Karpas-422 (cell line): Measurements from ENCODE around the gene RMI1. TPM values are rescaled to one million over a fixed set of nuclear protein-coding genes. Genes with fewer than 3 reads are reported as not detected.
"Not testable (repeated sequence)": the region's sequence is repeated elsewhere in the genome, so short reads cannot be mapped to it uniquely, and the experiment has no call there.

Source experiments
- DNase-seq: peaks from one replicate; pipeline ENCODE4 v3.0.0-alpha.2; 2015
- H2AFZ ChIP-seq: fragments of 200-600 bp; sonication (generic); 2 replicates; pipeline ENCODE4 v1.6.1; 2014; ENCODE audit warnings: antibody characterized with exemption, low read length, mixed read lengths
- H3K27ac ChIP-seq: fragments of 200-600 bp; sonication (generic); 2 replicates; pipeline ENCODE4 v1.5.1; 2014; ENCODE audit warnings: mild to moderate bottlenecking, low read length, moderate library complexity
- H3K27me3 ChIP-seq: fragments of 200-600 bp; sonication (generic); 2 replicates; pipeline ENCODE4 v1.6.1; 2014; ENCODE audit warnings: low read length, mixed read lengths
- H3K36me3 ChIP-seq: fragments of 200-600 bp; sonication (generic); 2 replicates; pipeline ENCODE4 v1.6.1; 2014; ENCODE audit warnings: low read length, mixed read lengths; ENCODE audit not compliant: insufficient read depth
- H3K4me1 ChIP-seq: fragments of 200-600 bp; sonication (generic); 2 replicates; pipeline ENCODE4 v1.6.1; 2014; ENCODE audit warnings: mild to moderate bottlenecking, low read length, mixed read lengths
- H3K4me2 ChIP-seq: fragments of 200-600 bp; sonication (generic); 2 replicates; pipeline ENCODE4 v1.6.1; 2014; ENCODE audit warnings: low read length, low read depth, mild to moderate bottlenecking; ENCODE audit not compliant: poor library complexity, severe bottlenecking
- H3K4me3 ChIP-seq: fragments of 200-600 bp; sonication (generic); 2 replicates; pipeline ENCODE4 v1.5.1; 2014; ENCODE audit warnings: mild to moderate bottlenecking, antibody characterized with exemption, low read length, mixed read lengths
- H3K79me2 ChIP-seq: fragments of 200-600 bp; sonication (generic); 2 replicates; pipeline ENCODE4 v1.6.1; 2014; ENCODE audit warnings: mild to moderate bottlenecking, low read length, mixed read lengths
- H3K9ac ChIP-seq: fragments of 200-600 bp; sonication (generic); 2 replicates; pipeline ENCODE4 v1.6.0; 2014; ENCODE audit warnings: low read length
- H3K9me2 ChIP-seq: fragments of 200-600 bp; sonication (generic), shearing (Covaris generic); replicated peaks from 2 replicates; pipeline ENCODE4 v1.6.0; 2014; ENCODE audit warnings: mild to moderate bottlenecking, low read length, moderate library complexity; ENCODE audit not compliant: insufficient read depth
- H3K9me3 ChIP-seq: fragments of 300-700, 200-600 bp; sonication (generic); 2 replicates; pipeline ENCODE4 v1.6.1; 2014; ENCODE audit warnings: low read length, mixed read lengths
- H4K20me1 ChIP-seq: fragments of 200-600 bp; sonication (generic); 2 replicates; pipeline ENCODE4 v1.6.1; 2014; ENCODE audit warnings: mild to moderate bottlenecking, antibody characterized with exemption, low read length, low read depth; ENCODE audit not compliant: insufficient read depth
- total RNA-seq: library from RNA; depleted of rRNA; stranded (reverse); fragments of >200 nt; shearing (Covaris generic); gene quantifications from 2 replicates; pipeline ENCODE4 v1.2.3, GENCODE V29; 2014; ENCODE audit warnings: low replicate concordance

RMI1 gene
- total RNA-seq, 1 experiment from 2014 or later = 14.9 TPM

- H3K9me3 ChIP-seq = no peaks in the 10 kb centered on the region
- H3K4me3 ChIP-seq = no peak overlapping the region
- no peak overlapping the region for H3K4me2 ChIP-seq
- no peak overlapping the region for H2AFZ ChIP-seq
- no peaks in the 10 kb centered on the region for H3K9me2 ChIP-seq
- DNase-seq = peak; percentile 92
- peaks cover 11% of the 10 kb centered on the region; the same call in 1 of the 2 replicates for H3K36me3 ChIP-seq
- H4K20me1 ChIP-seq = no peaks in the 10 kb centered on the region
- no peak overlapping the region for H3K9ac ChIP-seq
- H3K27me3 ChIP-seq = no peaks in the 10 kb centered on the region
- no peaks in the 10 kb centered on the region for H3K79me2 ChIP-seq
- H3K27ac ChIP-seq = no peak overlapping the region
- no peaks in the 10 kb centered on the region for H3K4me1 ChIP-seq
These were observed 42.6 kb upstream of the RMI1 start for GRCh38 chr9:83937861-83938455.

- Histone ChIP-seq H3K4me3 (no peak overlapping the region), H3K4me1 (no peaks in the 10 kb centered on the region), H3K9me2 (no peaks in the 10 kb centered on the region), H3K4me2 (no peak overlapping the region), H3K9ac (no peak overlapping the region), H3K9me3 (no peaks in the 10 kb centered on the region), H3K27ac (no peak overlapping the region), H3K36me3 (peaks cover 20% of the 10 kb centered on the region), H3K79me2 (no peaks in the 10 kb centered on the region), H2AFZ (no peak overlapping the region), H3K27me3 (no peaks in the 10 kb centered on the region), H4K20me1 (no peaks in the 10 kb centered on the region)
- DNase-seq = no peak
These were observed 39.9 kb upstream of the RMI1 start for GRCh38 chr9:83940590-83941303.

- not testable (repeated sequence) for H3K9me2 ChIP-seq, H3K4me1 ChIP-seq
These were observed 32.5 kb upstream of the RMI1 start for GRCh38 chr9:83948096-83948495.

GRCh38 chr9:83956086-83956435 lies 24.5 kb upstream of the RMI1 start:
- H3K79me2 ChIP-seq = peaks cover 13% of the 10 kb centered on the region
- no peaks in the 10 kb centered on the region for H4K20me1 ChIP-seq
- H3K9me3 ChIP-seq = no peaks in the 10 kb centered on the region
- H3K4me1 ChIP-seq = peaks cover 18% of the 10 kb centered on the region
- peak overlapping the region; percentile 84 for H3K4me2 ChIP-seq
- H3K9ac ChIP-seq = peak overlapping the region; percentile 93
- H3K27ac ChIP-seq = peak overlapping the region; percentile 51; the same call in 1 of the 2 replicates
- DNase-seq = peak; percentile 77
- H3K4me3 ChIP-seq = peak overlapping the region; percentile 90
- H3K36me3 ChIP-seq = peaks cover 4% of the 10 kb centered on the region; the same call in 1 of the 2 replicates
- peak overlapping the region; percentile 66 for H2AFZ ChIP-seq
- H3K9me2 ChIP-seq = no peaks in the 10 kb centered on the region
- no peaks in the 10 kb centered on the region for H3K27me3 ChIP-seq

More at GRCh38 chr9:83948096-83948495, 32.5 kb upstream of the RMI1 start:
- not testable (repeated sequence) for H4K20me1 ChIP-seq, H2AFZ ChIP-seq, H3K27me3 ChIP-seq, DNase-seq, H3K79me2 ChIP-seq, H3K9ac ChIP-seq, H3K27ac ChIP-seq, H3K4me3 ChIP-seq, H3K9me3 ChIP-seq, H3K4me2 ChIP-seq
- peaks cover 24% of the 10 kb centered on the region for H3K36me3 ChIP-seq

GRCh38 chr9:83956436-83957247 lies 24.0 kb upstream of the RMI1 start:
- peak overlapping the region; percentile 93 for H3K9ac ChIP-seq
- peak; percentile 92 for DNase-seq
- H3K9me3 ChIP-seq = no peaks in the 10 kb centered on the region
- H3K79me2 ChIP-seq = peaks cover 13% of the 10 kb centered on the region
- H3K9me2 ChIP-seq = no peaks in the 10 kb centered on the region
- peak overlapping the region; percentile 66 for H2AFZ ChIP-seq
- H3K27ac ChIP-seq = peak overlapping the region; percentile 51; the same call in 1 of the 2 replicates
- H3K4me3 ChIP-seq = peak overlapping the region; percentile 90
- H3K4me2 ChIP-seq = peak overlapping the region; percentile 84
- H3K36me3 ChIP-seq = peaks cover 4% of the 10 kb centered on the region; the same call in 1 of the 2 replicates
- no peaks in the 10 kb centered on the region for H4K20me1 ChIP-seq
- no peaks in the 10 kb centered on the region for H3K27me3 ChIP-seq
- peaks cover 18% of the 10 kb centered on the region for H3K4me1 ChIP-seq

- peak overlapping the region; percentile 90 for H3K4me3 ChIP-seq
- peaks cover 18% of the 10 kb centered on the region for H3K4me1 ChIP-seq
- peak; percentile 47 for DNase-seq
- no peak overlapping the region for H3K27ac ChIP-seq
- no peaks in the 10 kb centered on the region for H3K9me2 ChIP-seq
- peak overlapping the region; percentile 93 for H3K9ac ChIP-seq
- H2AFZ ChIP-seq = peak overlapping the region; percentile 66
- H3K36me3 ChIP-seq = peaks cover 4% of the 10 kb centered on the region; the same call in 1 of the 2 replicates
- H3K27me3 ChIP-seq = no peaks in the 10 kb centered on the region
- H3K9me3 ChIP-seq = no peaks in the 10 kb centered on the region
- peak overlapping the region; percentile 84 for H3K4me2 ChIP-seq
- no peaks in the 10 kb centered on the region for H4K20me1 ChIP-seq
- H3K79me2 ChIP-seq = peaks cover 13% of the 10 kb centered on the region
These were observed 23.4 kb upstream of the RMI1 start for GRCh38 chr9:83957248-83957513.

GRCh38 chr9:83959061-83959460 lies 21.5 kb upstream of the RMI1 start:
- no peak for DNase-seq
- peaks cover 2% of the 10 kb centered on the region; the same call in 1 of the 2 replicates for H3K36me3 ChIP-seq
- no peak overlapping the region for H3K4me2 ChIP-seq
- H3K27me3 ChIP-seq = no peaks in the 10 kb centered on the region
- no peak overlapping the region for H3K4me3 ChIP-seq
- no peak overlapping the region for H2AFZ ChIP-seq
- H3K9me3 ChIP-seq = no peaks in the 10 kb centered on the region
- no peak overlapping the region for H3K27ac ChIP-seq
- peaks cover 18% of the 10 kb centered on the region for H3K4me1 ChIP-seq
- no peak overlapping the region for H3K9ac ChIP-seq
- peaks cover 12% of the 10 kb centered on the region for H3K79me2 ChIP-seq
- H3K9me2 ChIP-seq = no peaks in the 10 kb centered on the region
- no peaks in the 10 kb centered on the region for H4K20me1 ChIP-seq

GRCh38 chr9:83960991-83961390 lies 19.6 kb upstream of the RMI1 start:
- Histone ChIP-seq H3K27ac (no peak overlapping the region), H3K9ac (no peak overlapping the region), H3K36me3 (no peaks in the 10 kb centered on the region), H3K27me3 (no peaks in the 10 kb centered on the region), H3K79me2 (no peaks in the 10 kb centered on the region), H3K9me3 (no peaks in the 10 kb centered on the region), H3K9me2 (no peaks in the 10 kb centered on the region), H3K4me3 (no peak overlapping the region), H3K4me1 (peaks cover 8% of the 10 kb centered on the region), H2AFZ (no peak overlapping the region), H4K20me1 (peaks cover 4% of the 10 kb centered on the region; the same call in 1 of the 2 replicates), H3K4me2 (no peak overlapping the region)
- no peak for DNase-seq
